Right atrium auricular region (tissue), 2 donors: ENCODE data around the gene MAPK8IP1. TPM values are rescaled to one million over a fixed set of nuclear protein-coding genes. Genes with fewer than 3 reads are reported as not detected.

ENCODE experiments used
- DNase-seq: peaks from one replicate; pipeline ENCODE4 v3.0.0-alpha.2; 2019; ENCODE audit warnings: low spot score
- H3K27ac ChIP-seq, 2 donors: fragments of 200-600 bp; sonication (generic); 1 replicate in 1 of 2; 2 replicates in 1 of 2; pipeline ENCODE4 v1.5.1; 2016 to 2019
- H3K27me3 ChIP-seq, 2 donors: fragments of 200-600 bp; sonication (generic); one replicate each; pipeline versions ENCODE4 v1.5.1 to v1.6.0; 2017 to 2019
- H3K36me3 ChIP-seq: fragments of 200-600 bp; sonication (generic); one replicate; pipeline ENCODE4 v1.5.1; 2016
- H3K4me1 ChIP-seq, 2 donors: fragments of 200-600 bp; sonication (generic); one replicate each; pipeline versions ENCODE4 v1.5.1 to v1.6.0; 2017 to 2019
- H3K4me3 ChIP-seq, 2 donors: fragments of 200-600 bp; sonication (generic); 1 replicate in 1 of 2; 2 replicates in 1 of 2; pipeline ENCODE4 v1.5.1; 2017 to 2019; ENCODE audit warnings: mild to moderate bottlenecking in 1 of 2, moderate library complexity in 1 of 2
- H3K9me3 ChIP-seq, 2 donors: fragments of 200-600 bp; sonication (generic); one replicate each; pipeline ENCODE4 v1.5.1; 2019
- total RNA-seq, 2 donors: library from RNA; depleted of rRNA; stranded (reverse); fragments of >200 nt; gene quantifications; one replicate each; pipeline ENCODE4 v1.1.0, GENCODE V29; 2016
- TF ChIP-seq, protein P1 (sequence below), 2 donors: fragments of 200-600 bp; sonication (generic); IDR thresholded peaks; one replicate each; pipeline ENCODE4 v1.5.1; 2019; ENCODE audit warnings: antibody characterized with exemption in 2 of 2

MAPK8IP1 gene
- total RNA-seq, 2 donors from 2014 or later: 7.3 to 8.9 TPM

GRCh38 chr11:45856044-45856468, 29.4 kb upstream of the MAPK8IP1 start:
- no peaks in the 10 kb centered on the region for H3K9me3 ChIP-seq
- TF ChIP-seq, protein P1, sequence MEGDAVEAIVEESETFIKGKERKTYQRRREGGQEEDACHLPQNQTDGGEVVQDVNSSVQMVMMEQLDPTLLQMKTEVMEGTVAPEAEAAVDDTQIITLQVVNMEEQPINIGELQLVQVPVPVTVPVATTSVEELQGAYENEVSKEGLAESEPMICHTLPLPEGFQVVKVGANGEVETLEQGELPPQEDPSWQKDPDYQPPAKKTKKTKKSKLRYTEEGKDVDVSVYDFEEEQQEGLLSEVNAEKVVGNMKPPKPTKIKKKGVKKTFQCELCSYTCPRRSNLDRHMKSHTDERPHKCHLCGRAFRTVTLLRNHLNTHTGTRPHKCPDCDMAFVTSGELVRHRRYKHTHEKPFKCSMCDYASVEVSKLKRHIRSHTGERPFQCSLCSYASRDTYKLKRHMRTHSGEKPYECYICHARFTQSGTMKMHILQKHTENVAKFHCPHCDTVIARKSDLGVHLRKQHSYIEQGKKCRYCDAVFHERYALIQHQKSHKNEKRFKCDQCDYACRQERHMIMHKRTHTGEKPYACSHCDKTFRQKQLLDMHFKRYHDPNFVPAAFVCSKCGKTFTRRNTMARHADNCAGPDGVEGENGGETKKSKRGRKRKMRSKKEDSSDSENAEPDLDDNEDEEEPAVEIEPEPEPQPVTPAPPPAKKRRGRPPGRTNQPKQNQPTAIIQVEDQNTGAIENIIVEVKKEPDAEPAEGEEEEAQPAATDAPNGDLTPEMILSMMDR (IDR thresholded peaks at IDR 0.05): no peak
- H3K4me1 ChIP-seq: peaks cover 0 to 100% of the 10 kb centered on the region in 2 donors
- peaks cover 35% of the 10 kb centered on the region for H3K36me3 ChIP-seq
- no peaks in the 10 kb centered on the region for H3K27me3 ChIP-seq
- DNase-seq: no peak
- H3K27ac ChIP-seq: peak overlapping the region; percentile 81 to 88
- no peak overlapping the region for H3K4me3 ChIP-seq

DNA sequence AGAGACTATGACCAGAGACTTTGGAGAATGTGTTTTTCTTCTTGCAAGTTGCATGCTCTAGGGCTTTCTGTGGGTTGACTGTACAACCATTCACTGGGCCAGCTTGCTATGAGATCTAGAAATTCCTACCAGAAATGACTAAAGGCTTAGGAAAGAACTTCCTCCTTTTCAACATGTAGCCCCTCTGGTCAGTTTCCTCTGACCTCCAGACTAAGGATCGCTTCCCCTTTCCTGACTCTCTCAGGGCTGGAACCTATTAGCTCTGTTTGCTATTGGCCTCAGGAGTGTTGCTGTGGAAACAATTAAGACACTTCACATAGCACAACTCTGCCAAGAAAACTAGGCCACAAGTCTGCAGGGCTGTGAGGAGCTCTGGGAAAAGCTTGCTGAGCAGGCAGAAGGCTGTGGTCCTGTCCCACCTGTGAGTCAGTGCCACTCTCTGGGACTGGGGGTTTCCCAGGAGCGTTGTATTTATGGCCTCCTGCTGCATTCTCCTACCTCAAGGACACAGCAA, 27.4 kb upstream of the MAPK8IP1 start:
- Histone ChIP-seq H3K4me3 (no peak overlapping the region), H3K27me3 (no peaks in the 10 kb centered on the region), H3K27ac (peak overlapping the region; percentile 81 to 88), H3K9me3 (no peaks in the 10 kb centered on the region), H3K4me1 (peaks cover 0 to 90% of the 10 kb centered on the region in 2 donors), H3K36me3 (peaks cover 55% of the 10 kb centered on the region)
- DNase-seq: peak; percentile 76
- TF ChIP-seq, protein P1 (IDR thresholded peaks at IDR 0.05): no peak

- Histone ChIP-seq H3K4me1 (peaks cover 0 to 82% of the 10 kb centered on the region in 2 donors), H3K27me3 (no peaks in the 10 kb centered on the region), H3K36me3 (peaks cover 64% of the 10 kb centered on the region), H3K4me3 (no peak overlapping the region), H3K9me3 (no peaks in the 10 kb centered on the region), H3K27ac (peak overlapping the region; percentile 81 to 88)
- TF ChIP-seq, protein P1 (IDR thresholded peaks at IDR 0.05): no peak
- DNase-seq: no peak
Measured at GRCh38 chr11:45858751-45859398, 26.6 kb upstream of the MAPK8IP1 start.

DNA sequence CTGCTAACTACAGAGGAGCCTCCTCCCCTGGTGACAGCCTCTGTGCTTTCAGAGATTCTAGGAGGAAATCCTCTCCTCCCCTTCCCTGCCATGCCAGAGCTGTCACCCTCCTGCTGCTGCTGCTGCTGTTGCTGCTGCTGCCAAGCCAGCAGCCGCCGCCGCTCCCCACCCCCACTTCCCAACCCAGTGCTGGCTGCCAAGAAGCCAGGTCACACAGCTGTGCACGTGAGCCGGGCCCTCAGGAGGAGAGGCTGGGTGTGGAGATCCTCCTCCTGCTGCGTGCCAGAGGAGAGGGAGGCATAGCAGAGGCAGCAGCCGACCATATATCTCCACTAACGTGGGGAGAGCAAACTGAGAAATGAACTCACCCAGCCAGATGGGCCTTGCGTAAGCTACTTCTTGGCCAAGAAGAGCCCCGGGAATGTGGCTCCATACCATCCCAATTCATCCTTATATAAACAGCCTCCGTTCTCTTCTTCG, 25.8 kb upstream of the MAPK8IP1 start:
- no peak overlapping the region for H3K4me3 ChIP-seq
- TF ChIP-seq, protein P1 (IDR thresholded peaks at IDR 0.05): no peak

DNA sequence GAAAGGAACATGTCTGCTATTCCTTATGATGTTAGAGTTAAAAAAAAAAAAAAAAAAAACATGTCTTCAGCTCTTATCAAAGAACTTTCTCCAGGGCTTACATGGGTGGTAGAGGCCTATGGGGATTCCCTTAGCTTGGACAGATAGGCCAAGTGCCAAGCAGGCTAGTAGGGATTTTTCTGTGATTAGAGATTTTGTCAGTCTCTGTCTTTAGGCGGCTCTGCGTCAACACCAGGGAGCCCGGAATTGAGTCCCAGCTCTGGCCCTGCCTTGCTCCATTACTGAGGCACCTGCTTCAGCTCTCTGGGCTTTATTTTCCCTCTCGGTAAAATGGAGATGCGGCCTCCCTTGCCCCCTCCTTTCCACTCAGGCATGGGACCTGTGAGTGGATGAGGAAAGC, 25.1 kb upstream of the MAPK8IP1 start:
- Histone ChIP-seq H3K27me3 (no peaks in the 10 kb centered on the region), H3K4me1 (peaks cover 0 to 67% of the 10 kb centered on the region in 2 donors), H3K27ac (peak overlapping the region; percentile 81 to 88), H3K36me3 (peaks cover 78% of the 10 kb centered on the region), H3K9me3 (no peaks in the 10 kb centered on the region), H3K4me3 (no peak overlapping the region)
- TF ChIP-seq, protein P1 (IDR thresholded peaks at IDR 0.05): no peak
- DNase-seq: no peak

More for the DNA sequence above, 25.8 kb upstream of the MAPK8IP1 start:
- Histone ChIP-seq H3K27me3 (no peaks in the 10 kb centered on the region), H3K27ac (peak overlapping the region; percentile 81 to 88), H3K36me3 (peaks cover 72% of the 10 kb centered on the region), H3K4me1 (peaks cover 0 to 74% of the 10 kb centered on the region in 2 donors), H3K9me3 (no peaks in the 10 kb centered on the region)
- DNase-seq: peak; percentile 94
